Ishikawa (cell line): ENCODE measurements around the gene DSCAML1.

Experiments used
- CEBPB ChIP-seq: IDR thresholded peaks from 2 replicates; pipeline ENCODE4 v1.6.1; 2012
- CREB1 ChIP-seq: IDR thresholded peaks from 2 replicates; pipeline ENCODE4 v1.6.1; 2012; ENCODE audit warnings: low read depth
- EGR1 ChIP-seq: IDR thresholded peaks from 2 replicates; pipeline ENCODE4 v1.6.1; 2012
- EP300 ChIP-seq: IDR thresholded peaks from 2 replicates; pipeline ENCODE4 v1.6.1; 2012; ENCODE audit warnings: borderline replicate concordance
- MAX ChIP-seq: IDR thresholded peaks from 2 replicates; pipeline ENCODE4 v1.6.1; 2012
- NFIC ChIP-seq: IDR thresholded peaks from 2 replicates; pipeline ENCODE4 v1.6.1; 2012
- RAD21 ChIP-seq: IDR thresholded peaks from 2 replicates; pipeline ENCODE4 v1.6.1; 2012; ENCODE audit warnings: low read depth
- TAF1 ChIP-seq: IDR thresholded peaks from 2 replicates; pipeline ENCODE4 v1.6.1; 2012; ENCODE audit warnings: low read depth, mild to moderate bottlenecking
- TCF12 ChIP-seq: IDR thresholded peaks from 2 replicates; pipeline ENCODE4 v1.6.1; 2012; ENCODE audit warnings: low read depth
- USF1 ChIP-seq: IDR thresholded peaks from 2 replicates; pipeline ENCODE4 v1.6.1; 2012
- YY1 ChIP-seq: IDR thresholded peaks from 2 replicates; pipeline ENCODE4 v1.6.1; 2012; ENCODE audit warnings: low read depth
- ZBTB7A ChIP-seq: IDR thresholded peaks from 2 replicates; pipeline ENCODE4 v1.6.1; 2012; ENCODE audit warnings: low read depth
- TF ChIP-seq, protein P1 (sequence below): IDR thresholded peaks from 2 replicates; pipeline ENCODE4 v1.6.1; 2012; ENCODE audit warnings: low read depth, mild to moderate bottlenecking

DNA sequence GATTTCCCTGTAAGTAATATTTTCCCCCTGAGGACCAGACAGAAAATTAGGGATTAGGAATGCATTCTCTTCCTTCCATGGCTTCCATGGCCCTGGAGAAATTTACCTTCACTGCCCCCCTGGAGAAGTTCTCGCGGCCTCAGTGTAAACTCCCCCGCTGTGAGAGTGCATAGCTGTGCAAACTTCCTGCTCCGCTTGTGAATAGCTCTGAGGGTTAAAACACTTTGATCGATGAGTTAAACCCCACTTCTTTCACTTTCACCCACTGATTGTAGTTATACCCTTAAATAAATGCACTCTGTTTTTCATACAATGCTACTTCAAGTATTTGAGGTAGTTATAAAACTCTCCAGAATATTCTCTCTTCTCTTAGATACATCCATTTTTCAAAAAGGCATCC lies 190.8 kb downstream of the DSCAML1 start:
- TF ChIP-seq, protein P1, sequence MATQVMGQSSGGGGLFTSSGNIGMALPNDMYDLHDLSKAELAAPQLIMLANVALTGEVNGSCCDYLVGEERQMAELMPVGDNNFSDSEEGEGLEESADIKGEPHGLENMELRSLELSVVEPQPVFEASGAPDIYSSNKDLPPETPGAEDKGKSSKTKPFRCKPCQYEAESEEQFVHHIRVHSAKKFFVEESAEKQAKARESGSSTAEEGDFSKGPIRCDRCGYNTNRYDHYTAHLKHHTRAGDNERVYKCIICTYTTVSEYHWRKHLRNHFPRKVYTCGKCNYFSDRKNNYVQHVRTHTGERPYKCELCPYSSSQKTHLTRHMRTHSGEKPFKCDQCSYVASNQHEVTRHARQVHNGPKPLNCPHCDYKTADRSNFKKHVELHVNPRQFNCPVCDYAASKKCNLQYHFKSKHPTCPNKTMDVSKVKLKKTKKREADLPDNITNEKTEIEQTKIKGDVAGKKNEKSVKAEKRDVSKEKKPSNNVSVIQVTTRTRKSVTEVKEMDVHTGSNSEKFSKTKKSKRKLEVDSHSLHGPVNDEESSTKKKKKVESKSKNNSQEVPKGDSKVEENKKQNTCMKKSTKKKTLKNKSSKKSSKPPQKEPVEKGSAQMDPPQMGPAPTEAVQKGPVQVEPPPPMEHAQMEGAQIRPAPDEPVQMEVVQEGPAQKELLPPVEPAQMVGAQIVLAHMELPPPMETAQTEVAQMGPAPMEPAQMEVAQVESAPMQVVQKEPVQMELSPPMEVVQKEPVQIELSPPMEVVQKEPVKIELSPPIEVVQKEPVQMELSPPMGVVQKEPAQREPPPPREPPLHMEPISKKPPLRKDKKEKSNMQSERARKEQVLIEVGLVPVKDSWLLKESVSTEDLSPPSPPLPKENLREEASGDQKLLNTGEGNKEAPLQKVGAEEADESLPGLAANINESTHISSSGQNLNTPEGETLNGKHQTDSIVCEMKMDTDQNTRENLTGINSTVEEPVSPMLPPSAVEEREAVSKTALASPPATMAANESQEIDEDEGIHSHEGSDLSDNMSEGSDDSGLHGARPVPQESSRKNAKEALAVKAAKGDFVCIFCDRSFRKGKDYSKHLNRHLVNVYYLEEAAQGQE, result no peak
- TF ChIP-seq TAF1 (no peak), YY1 (no peak), EP300 (no peak), CREB1 (no peak), RAD21 (no peak), CEBPB (no peak), USF1 (no peak), ZBTB7A (no peak), EGR1 (no peak), MAX (no peak), NFIC (no peak), TCF12 (no peak)
